ENCODE results near the gene ATP5ME.

GRCh38 chr4:667545-667925, 6.5 kb downstream of the ATP5ME start:
- TF ChIP-seq ZNF8 (CRISPR knock-in tag; IDR thresholded peaks at IDR 0.05) (no peak), TOX (CRISPR knock-in tag; IDR thresholded peaks at IDR 0.05; ENCODE audit: borderline replicate concordance) (no peak), ARNTL (CRISPR knock-in tag; IDR thresholded peaks at IDR 0.05; ENCODE audit: borderline replicate concordance, low read depth) (no peak), PPARA (CRISPR knock-in tag; IDR thresholded peaks at IDR 0.05; ENCODE audit: borderline replicate concordance) (no peak), RARB (CRISPR knock-in tag; IDR thresholded peaks at IDR 0.05) (no peak)

Data from SK-N-SH treated with all-trans-retinoic acid at 6 μM for 48 hours (cell line).